OCI-LY7 (cell line): ENCODE measurements around the gene C19orf25. TPM values are rescaled to one million over a fixed set of nuclear protein-coding genes. Genes with fewer than 3 reads are reported as not detected.

Experiments used
- BruUV-seq: library from RNA; stranded (reverse); fragments of 400-500 nt; replicated peaks from 2 replicates; lab custom pipeline; 2021; lab: Mats Ljungman, UMichigan
- CTCF ChIA-PET: fragments of 300-600 bp; sonication (Branson Sonifier 250); formaldehyde crosslinking; loops from one replicate; lab custom pipeline; 2022; ENCODE audit warnings: antibody characterized with exemption; ENCODE audit not compliant: unreplicated experiment; lab: Charles Lee
- POLR2A ChIA-PET: fragments of 300-600 bp; sonication (Branson Sonifier 250); formaldehyde crosslinking; loops from one replicate; lab custom pipeline; 2022; ENCODE audit warnings: antibody characterized with exemption; lab: Charles Lee
- DNase-seq: peaks from one replicate; pipeline ENCODE4 v3.0.0-alpha.2; 2015; ENCODE audit warnings: low spot score
- H2AFZ ChIP-seq: fragments of 200-600 bp; sonication (generic), shearing (Covaris generic); 2 replicates; pipeline ENCODE4 v1.6.1; 2014; ENCODE audit warnings: mild to moderate bottlenecking, antibody characterized with exemption, low read length, moderate library complexity
- H3K27ac ChIP-seq: fragments of 200-600 bp; sonication (generic); 2 replicates; pipeline ENCODE4 v1.5.1; 2014; ENCODE audit warnings: mixed run types, low read depth, mild to moderate bottlenecking, moderate library complexity, low read length, inconsistent platforms; ENCODE audit not compliant: poor library complexity, severe bottlenecking
- H3K36me3 ChIP-seq: fragments of 200-600 bp; sonication (generic); 2 replicates; pipeline ENCODE4 v1.6.1; 2014; ENCODE audit warnings: mild to moderate bottlenecking, antibody characterized with exemption, low read length, moderate library complexity, mixed read lengths; ENCODE audit not compliant: insufficient read depth
- H3K4me1 ChIP-seq: fragments of 200-600 bp; sonication (generic); 2 replicates; pipeline ENCODE4 v1.5.1; 2014; ENCODE audit warnings: mild to moderate bottlenecking, low read length; ENCODE audit not compliant: insufficient read depth, poor library complexity, severe bottlenecking
- H3K4me2 ChIP-seq: fragments of 200-600 bp; sonication (generic); 2 replicates; pipeline ENCODE4 v1.6.1; 2014; ENCODE audit warnings: mild to moderate bottlenecking, low read length
- H3K4me3 ChIP-seq: fragments of 200-600 bp; sonication (generic); 2 replicates; pipeline ENCODE4 v1.5.1; 2014; ENCODE audit warnings: mild to moderate bottlenecking, low read depth, low read length; ENCODE audit not compliant: poor library complexity, severe bottlenecking
- H3K79me2 ChIP-seq: fragments of 200-600 bp; sonication (generic); 2 replicates; pipeline ENCODE4 v1.6.1; 2016; ENCODE audit warnings: low read depth, mild to moderate bottlenecking, low read length, moderate library complexity, mixed read lengths; ENCODE audit not compliant: insufficient read depth
- H3K9me2 ChIP-seq: fragments of 200-600 bp; sonication (generic); 2 replicates; pipeline ENCODE4 v1.6.1; 2016; ENCODE audit warnings: mild to moderate bottlenecking, low read length, mixed read lengths; ENCODE audit not compliant: insufficient read depth
- H3K9me3 ChIP-seq: fragments of 200-600 bp; sonication (generic); 2 replicates; pipeline ENCODE4 v1.6.1; 2014; ENCODE audit warnings: mild to moderate bottlenecking, mixed run types, low read length, mixed read lengths
- H4K20me1 ChIP-seq: fragments of 200-600 bp; sonication (generic); 2 replicates; pipeline ENCODE4 v1.6.1; 2014; ENCODE audit warnings: mild to moderate bottlenecking, antibody characterized with exemption, low read length, moderate library complexity, mixed read lengths; ENCODE audit not compliant: insufficient read depth
- EZH2phosphoT487 ChIP-seq: fragments of 200-600 bp; sonication (generic); IDR thresholded peaks from 2 replicates; pipeline ENCODE4 v1.6.1; 2018; ENCODE audit warnings: low read depth, borderline replicate concordance, mild to moderate bottlenecking, mixed run types, antibody characterized with exemption, low read length, moderate library complexity, mixed read lengths
- intact Hi-C: fragments of 100-400 bp; cut with micrococcal nuclease; formaldehyde crosslinking; loops from one replicate; pipeline ENCODE4 v1.10.0; 2022; ENCODE audit not compliant: unreplicated experiment
- total RNA-seq, 2 experiments: library from RNA; depleted of rRNA in 1 of 2; stranded (reverse); fragments of >200 nt in 1 of 2; shearing (Covaris generic) in 1 of 2; gene quantifications; 2 replicates each; pipeline ENCODE4 v1.2.3, GENCODE V29; 2014 to 2022
- TF ChIP-seq, protein P1 (sequence below): fragments of 200-600 bp; sonication (generic); conservative IDR thresholded peaks from 2 replicates; pipeline ENCODE4 v1.5.1; 2014; ENCODE audit warnings: mild to moderate bottlenecking, antibody characterized with exemption, low read length, moderate library complexity, mixed read lengths

C19orf25 gene
- total RNA-seq, 2 experiments from 2014 or later, result 45.6 to 58.6 TPM

DNA sequence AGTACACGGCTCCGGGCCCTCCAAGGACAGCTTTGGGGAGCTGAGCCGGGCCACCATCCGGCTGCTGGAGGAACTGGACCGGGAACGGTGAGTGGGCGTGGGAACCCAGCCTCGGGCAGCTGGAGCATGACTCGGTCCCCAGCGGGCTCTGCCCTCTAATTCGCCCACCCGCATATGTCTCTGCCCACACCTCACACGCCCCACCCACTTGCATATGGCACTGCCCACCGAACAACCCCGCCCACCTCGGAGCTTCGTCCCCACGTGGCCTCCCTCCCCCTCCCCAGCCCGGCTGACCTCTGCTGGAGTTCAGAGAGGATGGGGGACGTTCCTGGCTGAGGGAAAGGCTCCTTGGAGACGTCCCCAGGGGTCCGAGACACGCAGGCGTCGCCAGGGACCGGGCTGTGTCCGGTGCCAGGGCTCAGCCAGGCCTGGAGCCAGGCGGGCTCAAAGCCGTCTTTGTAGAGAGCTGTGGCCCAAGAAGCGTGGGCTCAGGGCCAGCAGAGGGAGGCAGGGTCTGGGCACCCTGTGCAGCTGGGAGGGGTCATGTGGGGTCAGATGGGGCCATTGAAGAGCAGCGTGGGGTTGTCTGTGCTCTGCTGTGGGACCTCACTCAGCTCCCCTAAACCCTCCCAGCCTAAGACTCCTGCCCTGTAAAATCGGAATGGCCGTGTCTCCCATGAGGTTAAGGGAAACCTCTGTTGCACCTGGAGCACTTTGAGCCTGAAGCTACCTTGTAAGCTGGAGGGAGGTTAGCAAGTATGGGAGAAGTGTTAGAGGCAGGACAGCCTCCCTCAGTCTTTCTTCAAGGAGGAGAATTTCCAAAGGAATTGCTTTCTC is 25.3 kb downstream of the C19orf25 start:
- no peaks in the 10 kb centered on the region for H3K9me3 ChIP-seq
- H3K4me3 ChIP-seq, result no peak overlapping the region
- CTCF ChIA-PET, result no interaction called here
- H3K9me2 ChIP-seq, result no peaks in the 10 kb centered on the region
- POLR2A ChIA-PET, result interaction anchor here (1.1 kb wide), 1 partner anchor 9 kb away, joined by 6 read pairs; no protein-coding TSS in a partner anchor
- no peaks in the 10 kb centered on the region for H4K20me1 ChIP-seq
- no peak overlapping the region for H2AFZ ChIP-seq
- peak overlapping the region; percentile 9 for H3K27ac ChIP-seq
- no peak for DNase-seq
- H3K36me3 ChIP-seq, result no peaks in the 10 kb centered on the region
- no peaks in the 10 kb centered on the region for H3K79me2 ChIP-seq
- intact Hi-C loops, result no loop called here
- no TSS peak for BruUV-seq
- no peak overlapping the region for H3K4me2 ChIP-seq
- TF ChIP-seq EZH2phosphoT487, result no peak
- TF ChIP-seq, protein P1, sequence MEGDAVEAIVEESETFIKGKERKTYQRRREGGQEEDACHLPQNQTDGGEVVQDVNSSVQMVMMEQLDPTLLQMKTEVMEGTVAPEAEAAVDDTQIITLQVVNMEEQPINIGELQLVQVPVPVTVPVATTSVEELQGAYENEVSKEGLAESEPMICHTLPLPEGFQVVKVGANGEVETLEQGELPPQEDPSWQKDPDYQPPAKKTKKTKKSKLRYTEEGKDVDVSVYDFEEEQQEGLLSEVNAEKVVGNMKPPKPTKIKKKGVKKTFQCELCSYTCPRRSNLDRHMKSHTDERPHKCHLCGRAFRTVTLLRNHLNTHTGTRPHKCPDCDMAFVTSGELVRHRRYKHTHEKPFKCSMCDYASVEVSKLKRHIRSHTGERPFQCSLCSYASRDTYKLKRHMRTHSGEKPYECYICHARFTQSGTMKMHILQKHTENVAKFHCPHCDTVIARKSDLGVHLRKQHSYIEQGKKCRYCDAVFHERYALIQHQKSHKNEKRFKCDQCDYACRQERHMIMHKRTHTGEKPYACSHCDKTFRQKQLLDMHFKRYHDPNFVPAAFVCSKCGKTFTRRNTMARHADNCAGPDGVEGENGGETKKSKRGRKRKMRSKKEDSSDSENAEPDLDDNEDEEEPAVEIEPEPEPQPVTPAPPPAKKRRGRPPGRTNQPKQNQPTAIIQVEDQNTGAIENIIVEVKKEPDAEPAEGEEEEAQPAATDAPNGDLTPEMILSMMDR, result no peak
- peaks cover 40% of the 10 kb centered on the region for H3K4me1 ChIP-seq

DNA sequence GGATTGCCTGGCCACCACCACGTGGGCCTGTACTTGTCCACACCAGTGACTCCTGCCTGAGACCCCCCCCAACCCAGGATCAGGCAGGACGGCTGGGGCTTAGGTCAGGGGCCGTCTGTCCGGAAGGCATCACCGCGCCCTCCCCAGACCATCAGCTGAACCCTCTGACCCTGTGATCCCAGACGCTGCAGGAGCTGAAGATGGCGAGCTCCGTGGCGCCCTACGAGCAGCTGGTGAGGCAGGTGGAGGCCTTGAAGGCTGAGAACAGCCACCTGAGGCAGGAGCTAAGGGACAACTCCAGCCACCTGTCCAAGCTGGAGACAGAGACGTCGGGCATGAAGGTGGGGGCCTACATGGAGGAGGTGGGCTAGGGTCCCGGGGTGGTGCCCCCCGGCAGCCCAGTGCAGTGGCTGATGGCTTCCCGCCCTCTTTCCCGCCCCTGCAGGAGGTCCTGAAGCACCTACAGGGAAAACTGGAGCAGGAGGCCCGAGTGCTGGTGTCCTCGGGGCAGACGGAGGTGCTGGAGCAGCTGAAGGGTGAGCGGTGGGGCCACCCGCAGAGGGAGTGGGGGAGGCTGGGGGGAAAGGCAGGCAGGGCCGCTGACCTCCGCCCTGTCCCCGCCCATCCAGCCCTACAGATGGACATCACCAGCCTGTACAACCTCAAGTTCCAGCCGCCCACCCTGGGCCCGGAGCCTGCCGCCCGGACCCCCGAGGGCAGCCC is 26.1 kb downstream of the C19orf25 start:
- Histone ChIP-seq H4K20me1 (no peaks in the 10 kb centered on the region), H3K9me3 (no peaks in the 10 kb centered on the region), H3K9me2 (no peaks in the 10 kb centered on the region), H3K36me3 (no peaks in the 10 kb centered on the region), H3K4me1 (peaks cover 40% of the 10 kb centered on the region), H3K4me2 (no peak overlapping the region), H3K27ac (no peak overlapping the region), H3K4me3 (no peak overlapping the region), H2AFZ (no peak overlapping the region), H3K79me2 (no peaks in the 10 kb centered on the region)
- ChIA-PET CTCF (no interaction called here), POLR2A (interaction anchor here (1.1 kb wide), 1 partner anchor 8 kb away, joined by 6 read pairs; no protein-coding TSS in a partner anchor)
- no peak for DNase-seq
- no TSS peak for BruUV-seq
- intact Hi-C loops, result no loop called here
- TF ChIP-seq, protein P1, result no peak
- no peak for TF ChIP-seq EZH2phosphoT487
